DND-41 (cell line): ENCODE results near the gene GTF2H4.
A peak's percentile ranks its signal among the peaks of the same experiment; 100 is the strongest.
"Not testable (repeated sequence)": the region's sequence is repeated elsewhere in the genome, so short reads cannot be mapped to it uniquely, and the experiment has no call there.

Experiments used
- ATAC-seq: fragments of 200-7000 bp; cut with Tn5 transposase; 3 replicates; pipeline ENCODE4 v1.9.1; 2021; ENCODE audit warnings: low read depth; ENCODE audit not compliant: insufficient read depth
- DNase-seq: peaks from one replicate; pipeline ENCODE4 v3.0.0-alpha.2; 2020
- H2AFZ ChIP-seq: 2 replicates; pipeline ENCODE4 v1.6.0; 2012; ENCODE audit warnings: low read depth, low read length
- H3K27ac ChIP-seq: 2 replicates; pipeline ENCODE4 v1.5.1; 2012; ENCODE audit warnings: low read length, inconsistent platforms
- H3K27me3 ChIP-seq: fragments of 200-600 bp; sonication (generic); 2 replicates; pipeline ENCODE4 v1.6.0; 2012; ENCODE audit warnings: low read length, mild to moderate bottlenecking, inconsistent platforms; ENCODE audit not compliant: insufficient read depth, poor library complexity
- H3K36me3 ChIP-seq: 2 replicates; pipeline ENCODE4 v1.5.1; 2012; ENCODE audit warnings: low read length, inconsistent platforms; ENCODE audit not compliant: insufficient read depth
- H3K4me1 ChIP-seq: 2 replicates; pipeline ENCODE4 v1.5.1; 2012; ENCODE audit warnings: mild to moderate bottlenecking, low read length; ENCODE audit not compliant: insufficient read depth
- H3K4me2 ChIP-seq: 2 replicates; pipeline ENCODE4 v1.6.0; 2012; ENCODE audit warnings: mild to moderate bottlenecking, moderate library complexity, low read length, inconsistent platforms; ENCODE audit not compliant: insufficient read depth
- H3K4me3 ChIP-seq, 2 experiments: fragments of 200-600 bp in 1 of 2; shearing (Covaris generic) in 1 of 2; 2 replicates each; pipeline ENCODE4 v1.5.1; 2012 to 2016; ENCODE audit warnings: inconsistent platforms in 2 of 2, low read length in 2 of 2, mild to moderate bottlenecking in 2 of 2, low read depth in 1 of 2, moderate library complexity in 1 of 2
- H3K79me2 ChIP-seq: 2 replicates; pipeline ENCODE4 v1.6.0; 2012; ENCODE audit warnings: low read length, inconsistent platforms; ENCODE audit not compliant: insufficient read depth
- H3K9ac ChIP-seq: 2 replicates; pipeline ENCODE4 v1.6.0; 2012; ENCODE audit warnings: low read depth, mild to moderate bottlenecking, inconsistent platforms, low read length, moderate library complexity
- H3K9me3 ChIP-seq: 2 replicates; pipeline ENCODE4 v1.5.1; 2012; ENCODE audit warnings: low read length, moderate library complexity, mild to moderate bottlenecking, inconsistent platforms; ENCODE audit not compliant: insufficient read depth, severe bottlenecking
- H4K20me1 ChIP-seq: 2 replicates; pipeline ENCODE4 v1.6.0; 2012; ENCODE audit warnings: low read length; ENCODE audit not compliant: insufficient read depth
- CTCF ChIP-seq: IDR thresholded peaks from 2 replicates; pipeline ENCODE4 v1.5.1; 2012; ENCODE audit warnings: borderline replicate concordance, low read length, moderate library complexity, mild to moderate bottlenecking; ENCODE audit not compliant: poor library complexity, severe bottlenecking; ENCODE audit errors: extremely low read depth
- EZH2 ChIP-seq: IDR thresholded peaks from 3 replicates; pipeline ENCODE4 v1.6.1; 2012; ENCODE audit warnings: borderline replicate concordance, low read depth, mild to moderate bottlenecking, moderate library complexity, low read length, inconsistent platforms; ENCODE audit not compliant: severe bottlenecking

The GTF2H4 gene

GRCh38 chr6:30907758-30908591 lies at the start of gene GTF2H4:
GTF2H4 (plus strand) TSS chr6:30908207.
- ATAC-seq (peak; percentile 98), DNase-seq (peak; percentile 98)
- H3K4me1 ChIP-seq = peaks cover 31% of the 10 kb centered on the region
- peak within 1 kb of the TSS; percentile 87 for H3K27ac ChIP-seq
- peak within 1 kb of the TSS; percentile 96 for H2AFZ ChIP-seq
- H3K9ac ChIP-seq = peak within 1 kb of the TSS; percentile 84
- H3K4me3 ChIP-seq = peak within 1 kb of the TSS; percentile 95 to 97
- no peaks in the 10 kb centered on the region for H4K20me1 ChIP-seq
- no peaks in the 10 kb centered on the region for H3K9me3 ChIP-seq
- H3K27me3 ChIP-seq = no peaks in the 10 kb centered on the region
- peaks cover 24% of the 10 kb centered on the region for H3K79me2 ChIP-seq
- TF ChIP-seq EZH2 (no peak), CTCF (peak; percentile 8)
- H3K36me3 ChIP-seq = peaks cover 36% of the 10 kb centered on the region
- H3K4me2 ChIP-seq = peak within 1 kb of the TSS; percentile 74

GRCh38 chr6:30859726-30860125 lies 48.3 kb upstream of the GTF2H4 start:
- not testable (repeated sequence) for H2AFZ ChIP-seq, H3K79me2 ChIP-seq, H3K36me3 ChIP-seq, H3K4me3 ChIP-seq, H3K9ac ChIP-seq, H3K4me1 ChIP-seq, H4K20me1 ChIP-seq, ATAC-seq, H3K4me2 ChIP-seq, DNase-seq, H3K27ac ChIP-seq, H3K27me3 ChIP-seq
- peaks cover 19% of the 10 kb centered on the region for H3K9me3 ChIP-seq

GRCh38 chr6:30861257-30862048 lies 46.6 kb upstream of the GTF2H4 start:
- Histone ChIP-seq H3K4me2 (no peak overlapping the region), H3K27me3 (no peaks in the 10 kb centered on the region), H2AFZ (no peak overlapping the region), H3K79me2 (no peaks in the 10 kb centered on the region), H3K4me1 (no peaks in the 10 kb centered on the region), H3K27ac (no peak overlapping the region), H3K9me3 (peaks cover 19% of the 10 kb centered on the region), H3K9ac (no peak overlapping the region), H3K36me3 (no peaks in the 10 kb centered on the region), H3K4me3 (no peak overlapping the region), H4K20me1 (no peaks in the 10 kb centered on the region)
- no peak for TF ChIP-seq CTCF
- TF ChIP-seq EZH2 = no peak
- no peak for DNase-seq
- ATAC-seq = no peak
